C4-2B (cell line): Measurements from ENCODE around the gene ME1.
"Not testable (repeated sequence)": the region's sequence is repeated elsewhere in the genome, so short reads cannot be mapped to it uniquely, and the experiment has no call there.

Experiments
- ZFX ChIP-seq: fragments of 450-650 bp; IDR thresholded peaks from 2 replicates; pipeline ENCODE4 v1.6.1; 2017
- TF ChIP-seq, protein P1 (sequence below): fragments of 450-650 bp; conservative IDR thresholded peaks from 2 replicates; pipeline ENCODE4 v1.5.1; 2017; ENCODE audit warnings: mild to moderate bottlenecking

GRCh38 chr6:83287298-83287697, 143.6 kb downstream of the ME1 start:
- TF ChIP-seq, protein P1, sequence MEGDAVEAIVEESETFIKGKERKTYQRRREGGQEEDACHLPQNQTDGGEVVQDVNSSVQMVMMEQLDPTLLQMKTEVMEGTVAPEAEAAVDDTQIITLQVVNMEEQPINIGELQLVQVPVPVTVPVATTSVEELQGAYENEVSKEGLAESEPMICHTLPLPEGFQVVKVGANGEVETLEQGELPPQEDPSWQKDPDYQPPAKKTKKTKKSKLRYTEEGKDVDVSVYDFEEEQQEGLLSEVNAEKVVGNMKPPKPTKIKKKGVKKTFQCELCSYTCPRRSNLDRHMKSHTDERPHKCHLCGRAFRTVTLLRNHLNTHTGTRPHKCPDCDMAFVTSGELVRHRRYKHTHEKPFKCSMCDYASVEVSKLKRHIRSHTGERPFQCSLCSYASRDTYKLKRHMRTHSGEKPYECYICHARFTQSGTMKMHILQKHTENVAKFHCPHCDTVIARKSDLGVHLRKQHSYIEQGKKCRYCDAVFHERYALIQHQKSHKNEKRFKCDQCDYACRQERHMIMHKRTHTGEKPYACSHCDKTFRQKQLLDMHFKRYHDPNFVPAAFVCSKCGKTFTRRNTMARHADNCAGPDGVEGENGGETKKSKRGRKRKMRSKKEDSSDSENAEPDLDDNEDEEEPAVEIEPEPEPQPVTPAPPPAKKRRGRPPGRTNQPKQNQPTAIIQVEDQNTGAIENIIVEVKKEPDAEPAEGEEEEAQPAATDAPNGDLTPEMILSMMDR, result not testable (repeated sequence)
- TF ChIP-seq ZFX, result not testable (repeated sequence)
